OCI-LY1 (cell line): Measurements from ENCODE around the gene ANKFY1.
A peak's percentile ranks its signal among the peaks of the same experiment; 100 is the strongest.

ENCODE experiments used
- H2AFZ ChIP-seq: fragments of 200-600 bp; sonication (generic), shearing (Covaris generic); 2 replicates; pipeline ENCODE4 v1.6.0; 2014; ENCODE audit warnings: antibody characterized with exemption, mild to moderate bottlenecking, low read length
- H3F3A ChIP-seq: fragments of 200-600 bp; sonication (generic), shearing (Covaris generic); 2 replicates; pipeline ENCODE4 v1.6.0; 2014; ENCODE audit warnings: mild to moderate bottlenecking, antibody characterized with exemption, low read length, moderate library complexity; ENCODE audit not compliant: insufficient read depth
- H3K27ac ChIP-seq: fragments of 200-600 bp; sonication (generic); 2 replicates; pipeline ENCODE4 v1.5.1; 2014; ENCODE audit warnings: low read length, mixed run types, mild to moderate bottlenecking, low read depth; ENCODE audit not compliant: poor library complexity, severe bottlenecking
- H3K27me3 ChIP-seq: fragments of 200-600 bp; sonication (generic); 2 replicates; pipeline ENCODE4 v1.6.0; 2014; ENCODE audit warnings: antibody characterized with exemption, mild to moderate bottlenecking, low read length, moderate library complexity; ENCODE audit not compliant: insufficient read depth
- H3K36me3 ChIP-seq: fragments of 200-600 bp; sonication (generic); 2 replicates; pipeline ENCODE4 v1.6.1; 2014; ENCODE audit warnings: mild to moderate bottlenecking, antibody characterized with exemption, low read length, moderate library complexity, mixed read lengths; ENCODE audit not compliant: insufficient read depth
- H3K4me1 ChIP-seq: fragments of 200-600 bp; sonication (generic); 2 replicates; pipeline ENCODE4 v1.5.1; 2014; ENCODE audit warnings: mild to moderate bottlenecking, low read length, moderate library complexity; ENCODE audit not compliant: insufficient read depth, severe bottlenecking
- H3K4me2 ChIP-seq: fragments of 200-600 bp; sonication (generic), shearing (Covaris generic); 2 replicates; pipeline ENCODE4 v1.6.1; 2014; ENCODE audit warnings: low read length
- H3K4me3 ChIP-seq: fragments of 200-600 bp; sonication (generic); 2 replicates; pipeline ENCODE4 v1.5.1; 2014; ENCODE audit warnings: low read length, low read depth, mild to moderate bottlenecking, mixed read lengths; ENCODE audit not compliant: poor library complexity, severe bottlenecking
- H3K79me2 ChIP-seq: fragments of 200-600 bp; shearing (Covaris generic); 2 replicates; pipeline ENCODE4 v1.6.1; 2016; ENCODE audit warnings: mixed run types, low read length, mixed read lengths; ENCODE audit not compliant: insufficient read depth
- H3K9ac ChIP-seq: fragments of 200-600 bp; sonication (generic), shearing (Covaris generic); 2 replicates; pipeline ENCODE4 v1.6.1; 2014; ENCODE audit warnings: mild to moderate bottlenecking, low read length, mixed read lengths
- H3K9me2 ChIP-seq: fragments of 200-600 bp; sonication (generic), shearing (Covaris generic); 2 replicates; pipeline ENCODE4 v1.6.1; 2014; ENCODE audit warnings: low read depth, mild to moderate bottlenecking, low read length, mixed read lengths
- H3K9me3 ChIP-seq: fragments of 200-600 bp; shearing (Covaris generic); 2 replicates; pipeline ENCODE4 v1.6.1; 2014; ENCODE audit warnings: low read length, mixed read lengths
- H4K20me1 ChIP-seq: fragments of 200-600 bp; sonication (generic), shearing (Covaris generic); 2 replicates; pipeline ENCODE4 v1.6.0; 2016; ENCODE audit warnings: mild to moderate bottlenecking, low read length; ENCODE audit not compliant: insufficient read depth
- EZH2 ChIP-seq: fragments of 200-600 bp; sonication (generic), shearing (Covaris generic); IDR thresholded peaks from 2 replicates; pipeline ENCODE4 v1.8.0; 2017; ENCODE audit warnings: borderline replicate concordance, mixed run types, mild to moderate bottlenecking, antibody characterized with exemption, low read length, moderate library complexity, mixed read lengths
- TF ChIP-seq, protein P1 (sequence below): fragments of 200-600 bp; sonication (generic), shearing (Covaris generic); IDR thresholded peaks from 2 replicates; pipeline ENCODE4 v1.5.1; 2017; ENCODE audit warnings: mild to moderate bottlenecking, antibody characterized with exemption, low read length, moderate library complexity, mixed read lengths

The ANKFY1 gene

DNA sequence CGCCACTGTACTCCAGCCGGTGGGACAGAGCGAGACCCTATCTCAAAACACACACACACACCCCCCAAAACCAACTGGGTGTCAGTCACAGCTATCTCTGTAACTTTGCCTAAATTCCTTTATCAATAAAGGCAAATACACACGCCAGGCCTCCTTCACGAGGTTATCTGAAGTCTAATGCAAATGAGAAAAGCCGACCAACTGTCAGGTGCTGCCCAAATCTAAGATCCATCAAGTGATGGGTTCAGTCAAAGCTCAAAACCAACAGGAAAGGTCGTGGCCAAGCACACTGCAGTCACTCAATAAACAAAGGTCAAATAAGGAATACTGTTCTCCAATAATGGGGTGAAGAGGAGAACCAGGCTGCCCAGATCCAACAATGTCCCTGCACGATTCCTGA is 1.1 kb downstream of the ANKFY1 start:
- H3K36me3 ChIP-seq: peaks cover 49% of the 10 kb centered on the region
- peaks cover 5% of the 10 kb centered on the region; the same call in 1 of the 2 replicates for H3F3A ChIP-seq
- peak overlapping the region; percentile 89 for H3K4me2 ChIP-seq
- peaks cover 25% of the 10 kb centered on the region for H3K4me1 ChIP-seq
- TF ChIP-seq EZH2: no peak
- TF ChIP-seq, protein P1, sequence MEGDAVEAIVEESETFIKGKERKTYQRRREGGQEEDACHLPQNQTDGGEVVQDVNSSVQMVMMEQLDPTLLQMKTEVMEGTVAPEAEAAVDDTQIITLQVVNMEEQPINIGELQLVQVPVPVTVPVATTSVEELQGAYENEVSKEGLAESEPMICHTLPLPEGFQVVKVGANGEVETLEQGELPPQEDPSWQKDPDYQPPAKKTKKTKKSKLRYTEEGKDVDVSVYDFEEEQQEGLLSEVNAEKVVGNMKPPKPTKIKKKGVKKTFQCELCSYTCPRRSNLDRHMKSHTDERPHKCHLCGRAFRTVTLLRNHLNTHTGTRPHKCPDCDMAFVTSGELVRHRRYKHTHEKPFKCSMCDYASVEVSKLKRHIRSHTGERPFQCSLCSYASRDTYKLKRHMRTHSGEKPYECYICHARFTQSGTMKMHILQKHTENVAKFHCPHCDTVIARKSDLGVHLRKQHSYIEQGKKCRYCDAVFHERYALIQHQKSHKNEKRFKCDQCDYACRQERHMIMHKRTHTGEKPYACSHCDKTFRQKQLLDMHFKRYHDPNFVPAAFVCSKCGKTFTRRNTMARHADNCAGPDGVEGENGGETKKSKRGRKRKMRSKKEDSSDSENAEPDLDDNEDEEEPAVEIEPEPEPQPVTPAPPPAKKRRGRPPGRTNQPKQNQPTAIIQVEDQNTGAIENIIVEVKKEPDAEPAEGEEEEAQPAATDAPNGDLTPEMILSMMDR: no peak
- no peak overlapping the region for H2AFZ ChIP-seq
- H3K79me2 ChIP-seq: peaks cover 57% of the 10 kb centered on the region
- peak overlapping the region; percentile 94 for H3K4me3 ChIP-seq
- no peaks in the 10 kb centered on the region for H3K9me2 ChIP-seq
- H3K9me3 ChIP-seq: peaks cover 15% of the 10 kb centered on the region
- no peaks in the 10 kb centered on the region for H3K27me3 ChIP-seq
- peak overlapping the region; percentile 82 for H3K9ac ChIP-seq
- H3K27ac ChIP-seq: peak overlapping the region; percentile 64
- H4K20me1 ChIP-seq: no peaks in the 10 kb centered on the region

DNA sequence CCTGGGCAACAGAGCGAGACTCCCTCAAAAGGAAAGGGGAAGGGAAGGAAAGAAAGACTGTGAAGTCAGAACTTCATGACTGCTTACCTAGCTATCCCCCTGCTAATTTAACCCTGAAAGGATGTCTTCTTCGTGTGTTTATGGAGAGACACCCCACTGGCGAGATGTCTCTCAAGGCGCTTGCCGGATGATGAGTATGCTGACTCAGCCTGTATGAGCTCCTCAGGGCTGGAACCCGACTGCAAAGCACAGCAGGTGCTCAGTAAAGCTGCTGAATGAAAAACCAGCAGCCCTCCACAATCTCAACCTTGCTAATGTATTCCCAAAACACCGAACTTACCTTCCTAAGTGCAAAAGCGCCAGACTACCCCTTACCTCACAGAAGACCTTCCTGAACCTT is 2.3 kb downstream of the ANKFY1 start:
- Histone ChIP-seq H3K79me2 (peaks cover 69% of the 10 kb centered on the region), H3K4me2 (no peak overlapping the region), H3K27me3 (no peaks in the 10 kb centered on the region), H3K4me1 (peaks cover 25% of the 10 kb centered on the region), H3K36me3 (peaks cover 53% of the 10 kb centered on the region), H3F3A (peaks cover 5% of the 10 kb centered on the region; the same call in 1 of the 2 replicates), H3K9me2 (no peaks in the 10 kb centered on the region), H3K9ac (no peak overlapping the region), H2AFZ (no peak overlapping the region), H3K9me3 (peaks cover 16% of the 10 kb centered on the region), H4K20me1 (no peaks in the 10 kb centered on the region), H3K27ac (no peak overlapping the region), H3K4me3 (no peak overlapping the region)
- TF ChIP-seq, protein P1: no peak
- no peak for TF ChIP-seq EZH2

DNA sequence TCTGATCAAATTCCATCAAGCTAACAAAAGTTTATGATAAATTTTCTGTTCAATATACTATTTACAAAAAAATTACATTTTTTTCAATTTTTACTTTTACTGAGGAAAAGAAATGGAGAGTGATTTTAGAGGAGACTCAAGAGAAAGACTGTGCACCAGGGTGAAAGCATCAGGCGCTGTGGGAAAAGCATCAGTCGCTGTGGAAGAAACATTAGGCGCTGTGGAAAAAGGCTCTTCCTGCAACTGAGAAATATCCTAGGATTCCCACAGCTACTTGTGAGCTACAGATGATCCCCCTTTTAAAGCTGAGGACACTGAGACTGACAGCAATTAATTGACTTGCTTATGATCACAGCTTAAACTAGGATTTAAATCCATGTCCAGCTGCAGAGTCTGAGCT is 4.9 kb downstream of the ANKFY1 start:
- Histone ChIP-seq H2AFZ (no peak overlapping the region), H3K9me3 (peaks cover 16% of the 10 kb centered on the region), H3K27ac (no peak overlapping the region), H3K4me2 (no peak overlapping the region), H3K79me2 (peaks cover 81% of the 10 kb centered on the region), H3K27me3 (no peaks in the 10 kb centered on the region), H4K20me1 (no peaks in the 10 kb centered on the region), H3K9ac (no peak overlapping the region), H3F3A (no peaks in the 10 kb centered on the region), H3K9me2 (no peaks in the 10 kb centered on the region), H3K4me3 (no peak overlapping the region), H3K36me3 (peaks cover 60% of the 10 kb centered on the region), H3K4me1 (peaks cover 11% of the 10 kb centered on the region)
- TF ChIP-seq EZH2: no peak
- TF ChIP-seq, protein P1: no peak
